Muscle layer of duodenum (tissue), 2 donors: Measurements from ENCODE around the gene VSIG1.

ENCODE experiments used
- H3K27ac ChIP-seq: one replicate; pipeline ENCODE4 v1.7.0; 2013; ENCODE audit warnings: mild to moderate bottlenecking, low read length
- H3K27me3 ChIP-seq: one replicate; pipeline ENCODE4 v1.7.0; 2013; ENCODE audit warnings: low read depth, mild to moderate bottlenecking, control low read depth, low read length
- H3K36me3 ChIP-seq, 2 donors: one replicate each; pipeline ENCODE4 v1.7.0; 2013; ENCODE audit warnings: low read length in 2 of 2, control low read depth in 1 of 2, mild to moderate bottlenecking in 1 of 2; ENCODE audit not compliant: insufficient read depth in 2 of 2, control insufficient read depth in 1 of 2
- H3K4me1 ChIP-seq, 2 donors: one replicate each; pipeline ENCODE4 v1.7.0; 2013; ENCODE audit warnings: low read length in 2 of 2, mild to moderate bottlenecking in 2 of 2, control low read depth in 1 of 2, moderate library complexity in 1 of 2; ENCODE audit not compliant: insufficient read depth in 2 of 2, control insufficient read depth in 1 of 2
- H3K4me3 ChIP-seq, 2 donors: one replicate each; pipeline ENCODE4 v1.7.0; 2013; ENCODE audit warnings: low read length in 2 of 2, low read depth in 1 of 2, mild to moderate bottlenecking in 1 of 2
- H3K9me3 ChIP-seq, 2 donors: one replicate each; pipeline ENCODE4 v1.7.0; 2013; ENCODE audit warnings: low read length in 2 of 2, control low read depth in 1 of 2, mild to moderate bottlenecking in 1 of 2; ENCODE audit not compliant: control insufficient read depth in 1 of 2
- donor health status: healthy.

Gene VSIG1

DNA sequence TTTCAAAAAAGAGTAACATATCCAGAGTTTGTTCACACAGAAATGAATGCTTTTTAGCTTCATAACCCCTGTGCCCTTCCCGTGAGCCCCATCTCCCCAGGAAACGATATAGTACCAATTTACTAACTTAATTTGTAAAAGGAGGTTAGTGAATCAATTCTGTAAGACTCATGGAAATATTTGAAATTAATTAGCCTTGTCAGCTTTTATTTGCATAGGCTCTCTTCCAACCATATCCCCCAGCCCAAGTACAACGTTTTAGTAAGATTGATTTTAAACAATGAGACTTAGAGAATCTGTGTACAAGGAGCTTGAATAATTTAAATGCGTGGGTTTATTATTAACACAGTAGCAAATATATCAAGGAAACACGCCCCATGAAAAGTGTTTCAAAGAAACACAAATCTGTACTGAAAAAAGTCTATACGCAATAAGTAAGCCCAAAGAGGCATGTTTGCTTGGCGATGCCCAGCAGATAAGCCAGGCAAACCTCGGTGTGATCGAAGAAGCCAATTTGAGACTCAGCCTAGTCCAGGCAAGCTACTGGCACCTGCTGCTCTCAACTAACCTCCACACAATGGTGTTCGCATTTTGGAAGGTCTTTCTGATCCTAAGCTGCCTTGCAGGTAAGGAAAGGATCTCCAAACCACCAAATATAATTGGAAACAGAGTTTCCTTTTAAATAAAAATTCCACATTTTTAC is at the start of gene VSIG1:
Gene VSIG1 (plus strand): TSS at position 512 of the 703 bp plus-strand sequence. CDS start 66 bp downstream, at position 578.
- Histone ChIP-seq H3K27ac (no peak within 1 kb of the TSS), H3K27me3 (no peaks in the 10 kb centered on the region)

GRCh38 chrX:107996124-107996523 is 48.7 kb upstream of the VSIG1 start:
- Histone ChIP-seq H3K4me3 (no peak overlapping the region), H3K27me3 (no peaks in the 10 kb centered on the region), H3K9me3 (no peaks in the 10 kb centered on the region), H3K27ac (no peak overlapping the region), H3K4me1 (no peaks in the 10 kb centered on the region), H3K36me3 (no peaks in the 10 kb centered on the region)

More for the DNA sequence above, at the start of gene VSIG1:
- Histone ChIP-seq H3K36me3 (no peaks in the 10 kb centered on the region), H3K9me3 (no peaks in the 10 kb centered on the region), H3K4me3 (no peak within 1 kb of the TSS), H3K4me1 (no peaks in the 10 kb centered on the region)

DNA sequence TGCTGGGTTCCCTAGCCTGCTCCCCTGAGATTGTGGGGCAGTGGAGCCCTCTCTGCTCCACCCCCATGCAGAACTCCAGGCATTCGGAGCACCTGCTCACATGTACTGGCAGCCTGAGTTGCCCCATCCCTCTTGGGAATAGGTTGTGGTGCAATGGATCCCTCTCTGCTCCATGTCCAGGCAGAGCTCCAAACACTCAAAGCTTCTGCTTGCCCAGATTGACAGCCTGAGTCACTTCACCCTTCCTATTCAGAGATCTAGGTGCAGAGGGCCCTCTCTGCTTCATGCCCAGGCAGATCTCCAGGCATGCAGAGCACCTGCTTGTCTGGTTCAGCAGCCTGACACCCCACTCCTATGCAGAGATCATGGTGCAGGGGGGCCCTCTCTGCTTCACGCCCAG is 44.1 kb upstream of the VSIG1 start:
- Histone ChIP-seq H3K4me3 (no peak overlapping the region), H3K27ac (no peak overlapping the region), H3K36me3 (no peaks in the 10 kb centered on the region), H3K4me1 (no peaks in the 10 kb centered on the region), H3K9me3 (no peaks in the 10 kb centered on the region), H3K27me3 (no peaks in the 10 kb centered on the region)

GRCh38 chrX:108001218-108001814 is 43.5 kb upstream of the VSIG1 start:
- H3K4me3 ChIP-seq, result no peak overlapping the region
- no peak overlapping the region for H3K27ac ChIP-seq
- H3K27me3 ChIP-seq, result no peaks in the 10 kb centered on the region

DNA sequence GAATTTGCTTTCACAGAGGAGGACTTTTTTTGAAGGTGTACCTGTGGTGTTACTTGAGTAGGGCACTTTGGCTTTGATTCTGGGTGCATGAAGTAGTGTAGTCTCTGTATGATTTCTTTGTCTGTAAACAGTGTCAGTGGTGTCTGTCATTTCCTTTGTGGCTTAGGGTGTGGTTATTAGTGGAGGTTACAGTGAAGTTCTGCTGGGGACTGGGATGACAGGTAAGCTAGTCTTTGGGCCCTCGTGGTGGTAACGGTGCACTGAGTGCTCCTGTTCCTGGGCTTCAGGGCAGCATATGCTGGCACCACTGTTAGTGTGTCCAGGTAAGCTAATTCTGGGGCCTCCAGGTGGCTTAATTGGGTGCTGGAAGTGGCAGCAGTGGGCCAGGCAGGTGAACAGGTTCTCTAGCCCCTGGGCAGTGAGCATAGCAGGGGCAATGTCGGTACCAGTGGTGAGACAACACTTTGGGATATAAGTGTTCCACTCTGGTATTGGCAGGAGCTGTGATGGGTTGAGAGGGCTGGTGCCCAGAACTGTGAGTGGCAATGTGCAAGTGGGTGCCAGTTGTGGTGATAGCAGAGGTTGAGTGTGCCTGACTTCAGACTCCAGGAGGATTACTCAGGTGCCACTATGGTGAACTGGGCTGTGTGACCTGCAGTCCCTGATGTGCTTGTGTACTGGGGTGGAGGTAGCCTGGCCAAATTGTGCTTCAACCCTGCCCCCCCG is 26.0 kb upstream of the VSIG1 start:
- H3K4me1 ChIP-seq, result no peaks in the 10 kb centered on the region
- no peak overlapping the region for H3K4me3 ChIP-seq
- H3K27me3 ChIP-seq, result no peaks in the 10 kb centered on the region
- no peaks in the 10 kb centered on the region for H3K9me3 ChIP-seq
- H3K27ac ChIP-seq, result no peak overlapping the region
- H3K36me3 ChIP-seq, result no peaks in the 10 kb centered on the region

More at GRCh38 chrX:108001218-108001814, 43.5 kb upstream of the VSIG1 start:
- no peaks in the 10 kb centered on the region for H3K36me3 ChIP-seq
- no peaks in the 10 kb centered on the region for H3K4me1 ChIP-seq
- H3K9me3 ChIP-seq, result no peaks in the 10 kb centered on the region

- Histone ChIP-seq H3K27ac (no peak overlapping the region), H3K27me3 (no peaks in the 10 kb centered on the region), H3K4me3 (no peak overlapping the region), H3K9me3 (no peaks in the 10 kb centered on the region), H3K4me1 (no peaks in the 10 kb centered on the region), H3K36me3 (no peaks in the 10 kb centered on the region)
These were observed 25.4 kb upstream of the VSIG1 start for GRCh38 chrX:108019382-108019875.

GRCh38 chrX:108020631-108021030 is 24.2 kb upstream of the VSIG1 start:
- Histone ChIP-seq H3K27me3 (no peaks in the 10 kb centered on the region), H3K27ac (no peak overlapping the region), H3K36me3 (no peaks in the 10 kb centered on the region), H3K4me1 (no peaks in the 10 kb centered on the region), H3K9me3 (no peaks in the 10 kb centered on the region), H3K4me3 (no peak overlapping the region)

- H3K9me3 ChIP-seq, result no peaks in the 10 kb centered on the region
- no peaks in the 10 kb centered on the region for H3K4me1 ChIP-seq
- H3K36me3 ChIP-seq, result no peaks in the 10 kb centered on the region
- H3K27me3 ChIP-seq, result no peaks in the 10 kb centered on the region
- H3K4me3 ChIP-seq, result no peak overlapping the region
- H3K27ac ChIP-seq, result no peak overlapping the region
These were observed 22.3 kb upstream of the VSIG1 start for GRCh38 chrX:108022491-108023089.

DNA sequence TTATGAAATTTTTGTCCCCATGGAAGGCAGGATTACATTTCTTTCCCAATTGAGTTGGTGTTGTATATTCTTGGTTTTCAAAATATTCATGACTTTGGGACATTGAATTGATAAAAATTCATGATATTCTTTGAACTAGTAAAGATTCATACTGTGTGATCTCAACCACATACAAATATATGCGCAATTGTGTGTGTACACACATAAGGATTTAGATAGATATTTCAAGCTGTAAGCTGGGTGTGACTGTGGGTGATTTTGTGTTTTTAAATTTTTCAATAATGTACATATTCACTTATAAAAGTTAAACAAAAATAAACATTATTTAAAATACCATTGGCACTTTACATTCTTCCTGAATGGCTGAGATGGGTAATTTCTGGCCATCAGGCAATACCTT is 19.5 kb upstream of the VSIG1 start:
- H3K36me3 ChIP-seq, result no peaks in the 10 kb centered on the region
- no peak overlapping the region for H3K4me3 ChIP-seq
- no peaks in the 10 kb centered on the region for H3K4me1 ChIP-seq
- no peak overlapping the region for H3K27ac ChIP-seq
- H3K27me3 ChIP-seq, result no peaks in the 10 kb centered on the region
- no peaks in the 10 kb centered on the region for H3K9me3 ChIP-seq

GRCh38 chrX:108025954-108026600 is 18.8 kb upstream of the VSIG1 start:
- no peaks in the 10 kb centered on the region for H3K36me3 ChIP-seq
- H3K27me3 ChIP-seq, result no peaks in the 10 kb centered on the region
- H3K9me3 ChIP-seq, result no peaks in the 10 kb centered on the region
- H3K4me1 ChIP-seq, result no peaks in the 10 kb centered on the region
- H3K27ac ChIP-seq, result no peak overlapping the region
- no peak overlapping the region for H3K4me3 ChIP-seq

DNA sequence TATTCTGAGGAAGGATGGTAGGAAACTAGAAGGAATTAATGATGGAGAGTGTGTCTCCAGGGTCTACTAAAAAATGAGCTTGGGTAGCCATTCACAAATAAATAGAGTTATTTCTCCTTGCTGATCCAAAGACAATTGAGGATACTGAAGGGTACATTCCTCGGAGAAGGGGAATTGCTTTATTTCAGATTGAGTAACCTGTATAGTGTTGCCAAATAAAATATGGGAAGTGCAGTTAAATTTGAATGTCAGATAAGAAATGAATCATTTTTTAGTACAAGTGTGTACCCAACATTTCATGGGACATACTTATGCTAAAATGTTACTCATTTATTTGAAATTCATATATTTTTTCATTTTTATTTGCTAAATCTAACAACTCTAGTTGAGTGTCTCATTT is 16.0 kb upstream of the VSIG1 start:
- no peaks in the 10 kb centered on the region for H3K27me3 ChIP-seq
- no peak overlapping the region for H3K4me3 ChIP-seq
- H3K9me3 ChIP-seq, result no peaks in the 10 kb centered on the region
- no peaks in the 10 kb centered on the region for H3K36me3 ChIP-seq
- H3K4me1 ChIP-seq, result no peaks in the 10 kb centered on the region
- H3K27ac ChIP-seq, result no peak overlapping the region
